ENCODE measurements around the gene ANXA2.
A peak's percentile ranks its signal among the peaks of the same experiment; 100 is the strongest.

The ANXA2 gene

DNA sequence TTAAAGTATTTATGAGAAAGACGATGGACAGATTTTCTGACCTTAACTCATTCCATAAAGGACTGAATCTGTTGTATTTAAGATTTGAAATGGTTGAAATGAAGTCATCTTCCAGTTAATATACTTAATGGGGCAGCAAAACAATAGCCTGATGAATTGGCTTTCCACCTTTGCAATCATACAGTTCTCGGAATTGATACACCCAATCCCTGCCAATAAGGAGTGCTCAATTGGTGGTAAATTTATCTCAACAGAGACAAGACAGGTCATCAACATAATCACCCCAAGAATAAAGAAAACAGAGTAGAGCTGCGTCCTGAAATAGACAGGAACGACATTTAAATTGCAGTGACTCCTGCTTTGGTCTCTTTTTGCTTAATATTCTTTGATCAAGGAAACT, 11.2 kb downstream of the ANXA2 start:
- DNase-seq: no peak

DNA sequence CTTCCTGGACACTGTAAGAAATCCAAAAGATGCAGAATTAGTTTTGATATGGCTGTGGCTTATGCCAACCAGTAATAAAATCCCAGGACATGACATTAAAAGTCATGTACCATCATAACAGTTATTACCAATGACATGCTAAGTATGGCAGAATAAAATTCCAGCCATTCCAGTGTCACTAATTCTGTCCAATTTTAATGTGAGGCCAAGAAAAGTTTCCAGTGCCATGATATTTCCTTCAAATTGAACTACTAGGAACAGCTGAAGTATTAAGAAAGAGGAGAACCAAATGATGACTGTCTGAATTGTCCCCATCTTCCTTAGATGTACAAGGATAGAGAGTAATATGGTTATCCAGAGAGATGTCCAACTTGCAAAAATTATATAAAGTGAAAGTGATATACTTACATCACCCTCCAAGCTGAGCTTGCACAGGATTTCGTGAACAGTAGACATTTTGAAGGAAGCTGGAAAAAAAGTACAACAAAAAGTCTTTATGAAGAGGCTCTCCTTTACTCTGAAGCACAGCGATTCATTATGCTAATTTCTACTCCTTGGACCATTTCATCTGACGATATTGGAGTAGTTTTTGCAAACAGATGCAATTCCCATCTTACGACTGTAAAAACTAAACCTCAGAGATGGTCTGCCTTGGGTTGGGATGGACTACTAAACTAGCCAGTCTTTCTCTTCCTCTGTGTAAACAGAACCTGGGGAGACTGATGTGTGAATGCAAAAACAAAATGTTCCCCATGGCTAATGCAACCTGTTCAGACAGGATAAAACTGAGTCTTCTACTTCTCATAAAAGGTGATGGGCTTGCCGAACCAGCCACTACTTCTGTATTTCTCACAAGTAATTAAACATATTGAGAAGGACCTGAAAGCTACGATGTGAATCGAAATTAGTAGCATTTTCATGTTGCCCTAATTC, 11.9 kb downstream of the ANXA2 start:
- no peak for DNase-seq

DNA sequence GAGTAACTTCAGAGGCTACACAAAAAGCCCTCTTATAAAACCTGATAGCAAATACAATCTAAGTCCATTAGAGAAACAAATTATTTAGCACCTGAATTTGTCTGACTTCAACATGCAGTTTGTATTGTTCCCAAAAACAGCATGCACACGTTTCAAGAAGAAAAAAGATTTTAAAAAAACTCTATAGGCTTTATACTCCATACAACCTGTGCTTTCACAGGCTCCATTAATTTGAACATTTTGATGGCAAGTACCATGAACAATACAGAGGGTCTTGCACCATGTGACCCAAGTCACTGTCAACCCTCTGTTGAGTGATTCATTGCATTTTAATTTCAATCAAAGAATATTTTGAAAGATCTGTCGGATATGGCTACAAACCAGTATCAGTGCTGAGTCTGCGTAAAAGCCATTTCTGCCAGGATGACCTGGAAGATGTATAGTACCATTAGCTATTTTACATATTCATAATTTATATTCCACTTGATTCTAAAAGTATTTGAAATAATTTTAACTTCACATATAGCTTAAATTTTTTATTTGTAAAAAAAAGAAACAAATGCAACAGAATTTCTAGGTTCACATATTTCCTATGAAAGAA, 13.2 kb downstream of the ANXA2 start:
- no peak for DNase-seq

GRCh38 chr15:60384053-60384452, 13.7 kb downstream of the ANXA2 start:
- DNase-seq: no peak

DNA sequence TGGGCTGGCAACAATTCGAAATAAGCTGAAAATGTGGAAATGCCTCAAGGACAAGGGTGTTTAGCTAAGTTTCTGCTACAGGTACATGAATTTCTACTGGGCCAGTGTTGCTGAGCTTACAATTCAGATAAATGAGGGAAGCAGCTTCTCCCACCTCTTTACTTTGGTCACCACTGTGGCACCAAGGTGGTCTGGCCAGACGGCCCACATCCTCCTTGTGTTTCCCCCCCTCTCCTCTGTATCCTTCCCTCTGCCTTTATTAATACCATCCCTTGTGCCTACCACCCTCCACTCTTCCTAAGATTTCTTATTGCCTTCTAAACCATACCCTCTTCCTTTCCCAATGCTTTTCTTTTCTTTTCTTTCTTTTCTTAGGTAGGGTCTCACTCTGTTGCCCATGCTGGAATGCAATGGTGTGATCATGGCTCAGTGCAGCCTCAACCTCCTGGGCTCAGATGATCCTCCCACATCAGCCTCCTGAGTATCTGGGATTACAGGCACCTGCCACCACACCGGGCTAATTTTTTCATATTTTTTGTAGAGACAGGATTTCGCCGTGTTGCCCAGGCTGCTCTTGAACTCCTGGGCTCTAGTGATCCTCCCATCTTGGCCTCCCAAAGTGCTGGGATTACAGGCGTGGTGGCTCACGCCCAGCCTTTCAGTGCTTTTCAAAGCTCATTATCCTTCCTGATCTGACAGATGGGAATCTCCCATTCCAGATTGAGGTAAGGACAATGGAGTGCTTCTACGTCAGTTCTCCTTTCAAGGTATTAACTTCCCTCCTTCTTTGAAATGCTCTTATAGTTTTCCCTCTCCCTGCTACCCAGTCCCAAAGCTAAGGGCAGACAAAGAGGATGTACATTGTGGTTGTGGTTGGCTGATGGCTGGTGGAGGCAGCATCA, 14.8 kb downstream of the ANXA2 start:
- no peak for DNase-seq

GRCh38 chr15:60381148-60381788, 16.5 kb downstream of the ANXA2 start:
- DNase-seq: no peak

DNA sequence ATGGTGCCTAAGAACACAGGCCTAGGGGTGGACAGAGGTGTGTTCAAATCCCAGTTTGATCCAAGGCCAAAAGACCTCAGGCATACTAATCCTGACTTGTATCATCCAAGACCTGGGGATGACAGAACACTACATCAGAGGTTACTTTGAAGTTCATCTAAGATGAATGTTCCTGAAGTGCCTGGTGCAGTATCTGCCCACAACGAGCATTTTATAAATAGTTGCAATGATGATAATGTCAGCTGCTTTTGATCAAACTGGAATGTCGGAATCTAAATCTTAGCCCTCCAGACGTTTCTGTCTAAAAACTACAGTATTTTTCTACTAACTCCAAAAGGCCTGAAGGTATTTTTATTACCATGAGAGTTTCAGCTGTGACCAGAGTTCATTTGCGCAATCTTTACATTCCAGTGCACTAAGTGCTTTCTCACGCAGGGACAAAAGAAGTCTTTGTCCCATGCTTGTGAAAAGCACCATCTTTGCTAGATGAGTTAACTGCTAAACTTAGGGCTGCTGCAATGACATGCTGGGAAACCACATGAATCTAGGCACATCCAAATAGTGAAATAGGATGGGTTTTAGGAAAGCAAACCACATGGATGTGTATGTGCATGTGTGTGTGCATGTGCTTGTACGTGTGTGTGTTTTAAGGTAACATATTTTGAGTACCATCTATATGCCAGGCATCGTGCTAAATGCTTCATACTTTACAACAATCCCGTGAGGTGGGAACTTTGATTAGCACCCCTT, 18.1 kb downstream of the ANXA2 start:
- DNase-seq: peak; percentile 85

- DNase-seq: no peak
Measured at GRCh38 chr15:60379185-60379524, 18.6 kb downstream of the ANXA2 start.

DNA sequence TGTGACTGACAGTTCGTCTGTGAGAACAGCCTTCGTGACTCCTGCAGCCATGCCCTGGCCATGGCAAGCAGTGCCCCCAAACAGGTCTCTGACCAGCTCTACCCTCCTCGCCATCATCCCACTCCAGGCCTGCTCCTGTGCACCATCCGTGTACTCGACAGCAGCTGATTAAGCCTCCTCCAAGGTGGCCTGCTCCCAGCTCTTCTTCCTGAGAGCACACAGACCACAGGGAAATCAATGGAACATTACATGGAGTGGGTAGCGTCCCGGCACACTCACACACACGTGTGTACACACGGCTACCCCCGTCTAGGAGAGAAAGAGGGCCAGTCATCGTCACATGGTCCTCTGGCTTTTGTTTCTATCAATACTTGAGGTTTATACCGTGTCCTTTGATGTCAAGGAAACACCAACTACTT, 21.1 kb downstream of the ANXA2 start:
- DNase-seq: no peak

DNA sequence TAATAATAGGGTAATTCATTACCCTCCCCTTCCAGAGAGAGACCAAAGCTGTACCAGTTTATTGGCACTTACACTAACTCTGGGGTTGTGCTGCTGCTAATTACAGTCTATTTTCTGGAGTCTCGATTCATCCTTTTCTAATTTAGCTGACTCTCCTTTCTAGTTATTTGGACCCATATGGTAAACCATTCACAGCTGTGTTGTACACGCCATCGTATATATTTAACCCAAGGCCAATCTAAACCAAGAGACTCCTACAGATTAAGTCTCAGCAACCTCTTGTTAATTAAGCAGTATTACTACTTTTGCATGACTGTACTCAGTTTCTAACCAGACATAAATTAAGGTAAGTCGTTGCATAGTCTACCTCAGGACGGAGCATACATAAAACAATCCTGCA, 22.5 kb downstream of the ANXA2 start:
- no peak for DNase-seq

DNA sequence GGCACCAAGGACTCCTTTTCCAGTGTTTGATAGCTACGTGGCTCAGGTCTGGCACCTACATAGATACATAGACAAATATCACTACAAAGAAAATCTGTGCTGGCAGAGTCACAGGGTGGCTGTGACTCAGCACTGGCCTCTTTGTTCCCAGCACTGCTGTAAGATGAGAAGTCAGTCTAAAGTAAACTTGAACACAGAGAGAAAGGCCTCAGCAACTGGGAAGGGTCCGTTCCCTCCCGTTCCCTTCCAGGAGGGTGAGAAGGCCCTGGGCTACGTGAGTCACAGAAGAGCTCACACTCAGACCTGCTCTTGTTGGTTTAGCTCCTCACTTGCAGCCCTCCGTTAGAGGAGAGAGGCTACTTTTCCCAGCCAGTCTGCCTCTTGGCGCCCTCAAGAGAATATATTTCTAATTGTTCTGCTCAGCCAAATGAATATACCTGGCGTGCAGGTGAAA, 23.1 kb downstream of the ANXA2 start:
- DNase-seq: peak; percentile 29

DNA sequence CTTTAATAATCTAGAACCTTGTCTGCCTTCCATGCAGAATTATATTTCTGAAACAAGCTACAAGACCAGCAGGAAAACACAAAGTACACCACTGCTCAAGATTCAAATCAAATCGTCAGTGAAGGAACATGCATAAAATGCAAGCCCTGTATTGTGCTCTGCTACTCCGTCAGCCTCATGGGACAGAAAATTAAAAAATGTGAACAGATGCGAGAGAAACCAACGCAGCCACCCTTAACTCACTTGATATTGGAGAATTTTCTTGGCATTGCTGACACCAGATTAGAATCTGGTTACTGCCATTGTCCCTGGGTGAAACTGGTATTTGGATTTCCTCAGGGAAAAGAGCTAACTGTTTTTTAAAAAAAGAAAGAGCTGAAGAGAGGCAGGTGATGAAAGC, 23.6 kb downstream of the ANXA2 start:
- no peak for DNase-seq

- no peak for DNase-seq
Measured at GRCh38 chr15:60373745-60374144, 24.0 kb downstream of the ANXA2 start.

DNA sequence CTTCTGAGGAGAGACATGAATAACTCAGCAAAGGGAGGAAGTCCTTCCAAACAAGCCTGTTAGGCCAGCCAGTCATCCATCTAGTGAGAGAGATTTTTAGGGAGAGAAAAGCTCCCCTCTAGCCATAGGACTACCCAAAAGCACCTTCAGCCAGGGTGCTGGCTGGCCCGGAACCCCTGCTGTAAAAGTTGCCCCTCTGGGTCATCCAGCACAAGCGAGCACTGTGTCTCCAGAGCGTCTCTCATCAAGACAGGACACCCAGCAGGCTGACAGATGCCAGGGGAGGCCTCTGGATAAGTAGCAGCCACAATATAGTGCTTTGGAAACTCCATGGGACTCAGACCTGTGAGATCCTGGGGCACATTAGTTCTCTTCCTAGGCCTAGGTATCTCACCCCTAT, 24.5 kb downstream of the ANXA2 start:
- DNase-seq: no peak

DNA sequence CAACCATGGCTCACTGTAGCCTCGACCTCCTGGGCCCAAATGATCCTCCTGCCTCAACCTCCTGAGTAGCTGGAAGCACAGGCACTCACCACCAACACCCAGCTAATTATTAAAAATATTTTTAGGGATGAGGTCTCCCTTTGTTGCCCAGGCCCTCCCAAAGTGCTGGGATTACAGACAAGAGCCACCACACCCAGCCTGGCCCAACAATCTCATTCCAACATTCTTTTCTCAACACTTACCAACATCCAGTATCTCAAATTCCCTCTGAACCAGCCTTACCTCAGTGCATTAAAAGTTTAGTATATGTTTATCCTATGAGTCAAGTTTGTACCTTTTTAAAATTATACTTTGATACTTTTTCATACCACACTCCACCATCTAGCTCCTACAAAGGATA, 25.0 kb downstream of the ANXA2 start:
- no peak for DNase-seq

DNA sequence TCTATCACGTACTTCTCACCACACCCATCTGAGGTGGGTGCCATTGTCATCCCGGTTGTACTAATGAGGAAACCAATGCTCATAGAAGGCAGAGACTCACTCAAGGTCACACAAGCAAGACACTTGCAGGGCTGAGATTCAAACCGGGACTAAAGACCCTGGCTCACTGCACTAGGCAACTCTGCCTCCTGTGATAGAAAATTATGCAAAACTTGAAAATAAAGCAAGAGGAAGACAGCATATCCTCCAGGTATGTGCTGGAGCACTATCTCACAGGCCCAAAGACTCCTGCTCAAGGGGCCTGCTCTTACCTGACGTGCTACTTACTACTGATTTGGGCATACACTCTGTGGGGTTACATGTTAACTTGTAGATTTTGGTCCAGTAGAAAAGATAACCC, 25.6 kb downstream of the ANXA2 start:
- DNase-seq: no peak

- peak; percentile 58 for DNase-seq
Measured at GRCh38 chr15:60371175-60372051, 26.4 kb downstream of the ANXA2 start.

GRCh38 chr15:60370869-60371136, 27.0 kb downstream of the ANXA2 start:
- DNase-seq: no peak

DNA sequence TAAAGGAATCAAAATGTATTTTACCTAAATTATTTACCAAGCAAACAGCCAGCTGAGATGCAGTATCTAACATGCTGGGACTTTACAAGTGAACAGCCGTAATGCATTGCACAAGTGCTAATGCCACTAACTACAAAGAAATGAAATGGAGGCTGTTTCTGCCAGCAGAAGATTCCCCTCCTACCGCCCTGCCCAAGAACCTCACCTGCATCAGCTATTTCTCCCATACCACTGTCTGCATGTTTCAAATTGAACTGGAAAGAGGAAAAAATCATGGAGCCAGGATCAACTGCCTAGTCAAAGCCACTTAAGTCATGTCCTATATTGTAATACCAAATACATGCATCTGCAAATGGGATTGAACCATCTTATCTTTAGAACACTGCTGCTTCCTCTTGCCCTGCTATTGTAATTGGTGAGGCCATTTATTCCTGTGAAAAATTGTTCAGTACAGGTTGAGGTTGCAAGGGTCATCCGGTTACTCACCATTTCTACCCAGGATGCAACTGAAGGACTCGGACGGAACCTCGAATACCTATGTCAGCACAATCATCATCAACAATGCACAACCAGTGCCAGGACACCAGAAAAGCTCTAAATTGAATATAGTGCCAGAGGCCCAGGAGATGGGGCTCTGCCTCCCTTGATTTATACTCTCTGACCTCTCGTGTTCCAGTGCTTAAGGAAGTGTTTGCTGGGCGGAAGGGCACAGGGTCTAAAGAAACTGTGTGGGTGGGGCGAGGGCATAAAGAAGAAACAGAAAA, 27.5 kb downstream of the ANXA2 start:
- DNase-seq: no peak

DNA sequence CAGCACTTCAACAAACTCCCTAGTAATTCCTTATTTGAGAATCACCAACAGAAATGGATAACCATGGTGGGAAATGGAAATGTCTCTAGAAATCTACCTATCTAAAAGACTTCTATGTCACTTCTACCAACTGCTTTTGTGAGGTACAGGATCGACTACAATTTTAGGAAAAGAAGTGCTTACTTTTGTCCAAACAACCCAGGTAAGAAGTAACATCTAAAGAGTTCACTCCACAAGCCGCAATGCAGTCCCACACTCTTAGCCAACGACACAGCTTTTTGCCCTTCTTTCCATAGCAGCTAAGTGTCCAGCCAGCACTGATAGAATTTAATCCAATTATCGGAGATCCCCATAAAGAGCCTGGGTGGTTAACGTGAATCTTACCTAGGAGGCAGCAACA, 28.1 kb downstream of the ANXA2 start:
- DNase-seq: no peak

- no peak for DNase-seq
Measured at GRCh38 chr15:60364612-60364924, 33.2 kb downstream of the ANXA2 start.

All from NCI-H1048 (cell line).